Measurements from ENCODE around the gene FCER1G.
"Not testable (repeated sequence)": the region's sequence is repeated elsewhere in the genome, so short reads cannot be mapped to it uniquely, and the experiment has no call there.

FCER1G gene

GRCh38 chr1:161209790-161210409 lies 5.2 kb upstream of the FCER1G start:
- DNase-seq, result peak; percentile 24 to 60 (median 36)

GRCh38 chr1:161214369-161214768 lies 726 bp upstream of the FCER1G start:
- no peak for DNase-seq

GRCh38 chr1:161216945-161217712 lies 2.0 kb downstream of the FCER1G start:
- DNase-seq, result no peak

- DNase-seq, result no peak
Measured at GRCh38 chr1:161217831-161218230, 2.7 kb downstream of the FCER1G start.

GRCh38 chr1:161218301-161219077 lies 3.4 kb downstream of the FCER1G start:
- no peak for DNase-seq

GRCh38 chr1:161219078-161219892 lies 4.2 kb downstream of the FCER1G start:
- no peak for DNase-seq

- DNase-seq, result no peak
Measured at GRCh38 chr1:161220002-161220401, 4.9 kb downstream of the FCER1G start.

- DNase-seq, result no peak
Measured at GRCh38 chr1:161222175-161223019, 7.3 kb downstream of the FCER1G start.

GRCh38 chr1:161223805-161224694 lies 9.0 kb downstream of the FCER1G start:
- no peak for DNase-seq

GRCh38 chr1:161224695-161225087 lies 9.6 kb downstream of the FCER1G start:
- not testable (repeated sequence) for DNase-seq

GRCh38 chr1:161225178-161225533 lies 10.1 kb downstream of the FCER1G start:
- DNase-seq, result no peak

GRCh38 chr1:161225534-161226319 lies 10.6 kb downstream of the FCER1G start, which contains the start of gene TOMM40L:
Gene TOMM40L, plus strand, starts transcription at chr1:161226060. Its CDS starts 430 bp downstream, at chr1:161226490.
- peak; percentile 54 to 79 (median 73) for DNase-seq

- no peak for DNase-seq
Measured at GRCh38 chr1:161226320-161226711, 11.2 kb downstream of the FCER1G start.

GRCh38 chr1:161226759-161227158 lies 11.7 kb downstream of the FCER1G start:
- DNase-seq, result no peak

- DNase-seq, result peak; percentile 79 to 89 (median 88)
Measured at GRCh38 chr1:161227196-161227871, 12.2 kb downstream of the FCER1G start.

GRCh38 chr1:161228032-161228431 lies 12.9 kb downstream of the FCER1G start:
- no peak for DNase-seq

GRCh38 chr1:161229896-161230295 lies 14.8 kb downstream of the FCER1G start:
- DNase-seq, result no peak

GRCh38 chr1:161230762-161231161 lies 15.7 kb downstream of the FCER1G start:
- no peak for DNase-seq

- no peak for DNase-seq
Measured at GRCh38 chr1:161233102-161233501, 18.0 kb downstream of the FCER1G start.
